Fibroblast of mammary gland (primary cell): ENCODE measurements around the gene SPRED2.
A peak's percentile ranks its signal among the peaks of the same experiment; 100 is the strongest.

ENCODE experiments used
- DNase-seq: peaks from one replicate; pipeline ENCODE4 v3.0.0-alpha.2; 2010; ENCODE audit warnings: low read depth
- H3K4me3 ChIP-seq: 2 replicates; pipeline ENCODE4 v1.5.1; 2011; ENCODE audit warnings: low read depth, mild to moderate bottlenecking, low read length, moderate library complexity; ENCODE audit not compliant: control insufficient read depth
- CTCF ChIP-seq: conservative IDR thresholded peaks from 2 replicates; pipeline ENCODE4 v1.5.1; 2011; ENCODE audit warnings: low read depth, low read length, inconsistent platforms; ENCODE audit not compliant: control insufficient read depth, insufficient read depth

SPRED2 gene

GRCh38 chr2:65368468-65368867 is 63.9 kb downstream of the SPRED2 start:
- no peak overlapping the region for H3K4me3 ChIP-seq
- no peak for DNase-seq

GRCh38 chr2:65367524-65367923 is 64.9 kb downstream of the SPRED2 start:
- H3K4me3 ChIP-seq, result no peak overlapping the region
- no peak for TF ChIP-seq CTCF
- peak; percentile 100 for DNase-seq

More at GRCh38 chr2:65368468-65368867, 63.9 kb downstream of the SPRED2 start:
- no peak for TF ChIP-seq CTCF

- DNase-seq, result peak; percentile 99
- TF ChIP-seq CTCF, result no peak
- peak overlapping the region; percentile 50 for H3K4me3 ChIP-seq
Measured at GRCh38 chr2:65366595-65367125, 65.7 kb downstream of the SPRED2 start.

GRCh38 chr2:65364986-65365733 is 67.2 kb downstream of the SPRED2 start:
- no peak for TF ChIP-seq CTCF
- H3K4me3 ChIP-seq, result peak overlapping the region; percentile 50
- DNase-seq, result no peak

- no peak overlapping the region for H3K4me3 ChIP-seq
- no peak for DNase-seq
- no peak for TF ChIP-seq CTCF
Measured at GRCh38 chr2:65363879-65364666, 68.3 kb downstream of the SPRED2 start.

- no peak for TF ChIP-seq CTCF
- H3K4me3 ChIP-seq, result no peak overlapping the region
- peak; percentile 65 for DNase-seq
Measured at GRCh38 chr2:65361623-65362022, 70.8 kb downstream of the SPRED2 start.
